ENCODE measurements around the gene PALB2. TPM values are rescaled to one million over a fixed set of nuclear protein-coding genes. Genes with fewer than 3 reads are reported as not detected.
A peak's percentile ranks its signal among the peaks of the same experiment; 100 is the strongest.
"Not testable (repeated sequence)": the region's sequence is repeated elsewhere in the genome, so short reads cannot be mapped to it uniquely, and the experiment has no call there.

The PALB2 gene
- polyA plus RNA-seq, 3 donors = 20.6 to 25.9 (median 23.1) TPM

DNA sequence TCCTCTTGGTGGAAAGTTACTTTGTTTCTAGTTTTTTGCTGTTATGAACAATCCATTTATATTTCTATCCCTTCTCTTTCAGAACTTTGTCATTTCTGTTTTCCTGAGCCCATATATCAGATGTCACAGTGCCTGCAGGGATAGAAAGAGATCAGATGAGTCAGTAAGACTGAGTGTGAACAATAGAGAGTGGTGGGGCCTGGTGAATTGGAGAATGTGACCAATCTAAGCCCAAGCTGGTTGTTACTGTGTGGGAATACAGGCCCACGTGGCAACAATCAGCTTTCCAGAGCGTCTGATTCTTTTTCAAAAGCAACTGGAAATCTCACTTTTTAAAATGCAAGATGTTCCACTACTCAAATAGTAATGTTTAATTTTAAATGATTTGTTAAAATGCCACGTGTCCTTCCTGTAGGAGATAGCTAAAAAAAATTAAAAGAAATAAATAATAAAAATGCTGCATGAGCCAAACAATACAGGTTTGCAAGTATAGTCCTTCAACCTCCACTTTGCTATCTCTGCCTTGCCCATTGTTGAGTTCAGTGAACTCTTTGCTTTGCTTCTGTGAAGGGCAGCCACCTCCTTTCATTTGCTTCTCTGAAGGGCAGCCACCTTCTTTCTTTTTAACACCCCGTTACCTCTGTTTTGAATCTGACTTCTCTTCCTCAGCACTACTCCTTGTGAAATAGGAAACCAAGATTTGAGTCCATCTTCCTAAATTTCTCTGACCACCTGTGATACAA, 9.7 kb upstream of the PALB2 start:
- DNase-seq (ENCODE audit: low read depth in 3 of 3, low spot score in 2 of 3) = no peak

DNA sequence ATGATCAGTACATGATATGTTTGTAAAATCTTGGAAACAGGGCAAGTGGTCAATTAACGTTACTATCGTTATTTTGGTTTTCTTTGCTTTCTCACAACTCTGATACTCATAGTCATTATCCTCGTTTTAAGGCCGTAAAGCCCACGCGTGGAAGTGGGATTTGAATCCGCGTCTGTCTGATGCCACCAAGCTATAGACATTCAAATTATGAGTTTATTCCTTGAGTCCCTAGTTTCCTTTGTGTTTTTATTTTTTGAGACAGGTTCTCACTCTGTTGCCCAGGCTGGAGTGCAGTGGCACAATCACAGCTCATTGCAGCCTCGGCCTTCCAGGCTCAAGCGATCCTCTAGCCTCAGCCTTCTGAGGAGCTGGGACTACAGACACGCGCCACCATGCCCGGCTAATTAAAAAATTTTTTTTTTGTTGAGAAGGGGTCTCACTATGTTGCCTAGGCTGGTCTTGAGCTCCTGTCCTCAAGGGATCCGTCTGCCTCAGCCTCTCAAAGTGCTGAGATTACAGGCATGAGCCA, 1.2 kb upstream of the PALB2 start:
- no peak for DNase-seq (ENCODE audit: low read depth in 3 of 3, low spot score in 2 of 3)

DNA sequence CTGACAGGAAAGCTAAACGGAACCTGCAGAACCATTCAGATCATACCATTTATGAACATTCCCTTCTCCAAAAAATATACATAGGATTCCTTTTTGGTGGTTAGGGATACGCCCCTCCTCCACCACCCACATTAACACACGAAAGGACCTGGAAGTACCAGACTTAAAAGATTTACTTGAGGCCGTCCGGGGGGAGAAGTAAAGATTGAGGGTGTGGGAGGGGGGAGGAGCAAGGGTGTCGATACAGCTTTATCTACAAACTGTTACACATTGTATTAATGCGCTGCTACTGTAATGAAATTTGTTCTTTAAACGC, 537 bp downstream of the PALB2 start:
- DNase-seq (ENCODE audit: low read depth in 3 of 3, low spot score in 2 of 3) = peak in 1 of 3 donors; percentile 2

DNA sequence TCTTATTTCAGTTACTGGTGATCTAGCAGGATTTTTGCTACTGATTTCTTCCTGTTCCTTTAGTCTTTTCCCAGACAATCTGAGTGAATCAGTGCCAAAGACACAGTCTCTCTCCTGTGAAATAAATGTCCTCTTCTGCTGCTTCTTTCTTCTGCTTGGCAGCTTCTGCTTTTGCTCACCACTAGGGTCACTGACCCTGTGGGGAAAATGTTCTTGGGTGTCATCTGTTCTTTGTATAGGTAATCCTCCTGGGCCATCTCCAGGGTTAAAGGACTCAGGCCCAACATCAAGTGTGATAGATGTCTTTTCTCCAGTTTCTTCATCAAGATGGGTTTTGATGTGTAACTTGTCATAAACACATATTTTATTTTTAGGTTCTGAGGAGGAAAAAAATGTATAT, 5.2 kb downstream of the PALB2 start:
- DNase-seq (ENCODE audit: low read depth in 3 of 3, low spot score in 2 of 3) = no peak

DNA sequence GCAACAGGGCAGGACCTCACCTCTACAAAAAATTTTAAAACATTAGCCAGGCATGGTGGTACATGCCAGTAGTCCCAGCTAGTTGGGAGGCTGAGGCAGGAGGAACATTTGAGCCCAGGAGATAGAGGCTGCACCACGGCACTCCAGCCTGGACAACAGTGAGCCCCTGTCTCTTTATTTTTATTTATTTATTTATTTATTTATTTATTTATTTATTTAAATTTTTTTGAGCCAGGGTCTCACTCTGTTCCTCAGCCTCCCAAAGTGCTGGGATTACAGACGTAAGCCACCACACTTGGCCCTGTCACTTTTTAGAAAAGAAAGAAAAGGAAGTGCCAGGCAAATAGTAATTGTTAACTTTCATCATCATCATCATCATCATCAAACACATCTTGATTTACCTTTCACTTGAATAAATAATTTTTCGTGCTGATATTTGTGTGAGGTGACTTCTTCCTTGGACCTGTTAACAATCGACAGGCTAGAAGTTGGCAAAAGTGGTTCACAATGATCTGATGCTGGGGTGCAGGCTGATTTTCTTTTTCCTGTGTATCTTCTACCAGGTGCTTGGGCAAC, 6.6 kb downstream of the PALB2 start:
- DNase-seq (ENCODE audit: low read depth in 3 of 3, low spot score in 2 of 3) = no peak

DNA sequence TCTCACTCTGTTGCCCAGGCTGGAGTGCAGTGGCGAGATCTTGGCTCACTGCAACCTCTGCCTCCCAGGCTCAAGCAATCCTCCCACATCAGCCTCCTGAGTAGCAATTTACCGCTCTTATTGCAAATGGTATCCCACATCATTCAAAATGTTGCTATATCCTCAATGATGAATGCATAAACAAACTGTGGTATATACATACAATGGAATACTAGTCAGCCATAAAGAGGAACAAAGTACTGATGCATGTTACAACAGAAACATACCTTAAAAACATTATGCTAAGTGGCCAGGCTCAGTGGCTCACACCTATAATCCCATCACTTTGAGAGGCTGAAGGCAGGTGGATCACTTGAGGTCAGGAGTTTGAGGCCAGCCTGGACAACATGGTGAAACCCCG, 9.2 kb downstream of the PALB2 start:
- DNase-seq (ENCODE audit: low read depth in 3 of 3, low spot score in 2 of 3) = not testable (repeated sequence)

DNA sequence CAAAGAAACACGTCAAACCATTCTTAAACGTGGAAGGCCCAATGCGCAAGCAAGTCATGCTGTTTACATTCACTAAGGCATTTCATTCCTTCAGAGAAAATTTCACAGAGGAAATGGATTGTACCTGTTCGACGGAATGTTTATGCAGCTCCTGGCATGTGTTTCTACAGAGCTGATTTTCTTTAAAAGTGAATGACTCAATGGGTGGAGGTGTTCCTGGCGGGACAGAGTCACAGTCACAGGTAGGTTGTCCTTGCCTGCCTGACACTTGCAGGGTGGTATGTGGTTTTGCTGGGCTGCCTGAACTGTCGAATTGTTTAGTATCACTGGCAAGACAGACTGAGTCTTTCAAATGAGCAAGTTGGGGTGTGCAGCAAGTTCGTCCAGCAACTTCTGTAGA, 11.6 kb downstream of the PALB2 start:
- DNase-seq (ENCODE audit: low read depth in 3 of 3, low spot score in 2 of 3) = no peak

DNA sequence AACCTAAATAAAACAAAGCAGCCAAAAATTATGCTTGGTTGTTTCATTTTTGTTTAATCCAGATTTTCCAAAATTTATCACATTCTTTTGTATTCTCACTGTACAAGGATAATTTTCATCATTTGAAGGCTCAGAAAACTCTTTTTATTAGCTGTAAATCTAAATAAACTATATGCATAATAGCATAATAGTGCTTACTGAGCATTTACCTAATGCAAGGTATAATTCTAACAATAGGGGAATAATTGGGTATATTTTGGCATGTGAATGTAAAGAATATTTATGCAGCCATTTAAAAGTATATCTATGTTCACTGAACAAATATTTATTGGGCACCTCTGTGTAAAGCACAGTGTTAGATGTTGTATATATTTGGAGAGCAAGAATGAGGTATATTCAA, 17.0 kb downstream of the PALB2 start:
- no peak for DNase-seq (ENCODE audit: low read depth in 3 of 3, low spot score in 2 of 3)

DNA sequence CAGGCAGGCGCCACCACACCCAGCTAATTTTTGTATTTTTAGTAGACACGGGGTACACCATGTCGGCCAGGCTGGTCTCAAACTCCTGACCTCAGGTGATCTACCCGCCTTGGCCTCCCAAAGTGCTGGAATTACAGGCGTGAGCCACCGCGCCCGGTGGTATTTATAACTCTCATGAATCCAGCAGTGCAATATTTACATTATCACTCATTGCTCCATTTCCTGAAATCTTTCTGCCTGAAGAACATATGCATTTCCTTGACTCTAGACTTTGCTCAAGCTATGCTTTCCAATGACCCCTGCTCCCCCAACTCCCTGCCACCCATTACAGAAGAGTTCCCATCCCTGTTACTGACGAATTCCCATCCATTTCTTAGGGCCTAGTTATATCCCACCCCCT, 25.3 kb downstream of the PALB2 start:
- DNase-seq (ENCODE audit: low read depth in 3 of 3, low spot score in 2 of 3) = no peak

DNA sequence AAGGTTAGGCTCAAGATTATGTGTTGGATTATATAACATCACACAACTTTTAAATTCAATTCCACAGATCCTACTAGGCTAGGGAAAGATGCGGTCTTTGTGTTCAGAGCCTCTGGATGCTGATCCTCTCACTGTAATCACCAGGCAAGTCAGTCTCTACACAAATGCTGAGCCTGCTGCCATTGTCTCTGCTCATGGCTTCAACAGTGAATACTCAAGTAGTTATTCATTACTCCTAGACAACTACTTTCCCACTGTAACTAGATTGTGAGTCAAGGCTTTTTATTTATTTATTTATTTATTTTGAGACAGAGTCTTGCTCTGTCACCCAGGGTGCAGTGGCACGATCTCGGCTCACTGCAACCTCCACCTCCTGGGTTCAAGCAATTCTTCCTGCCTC, 29.2 kb downstream of the PALB2 start:
- DNase-seq (ENCODE audit: low read depth in 3 of 3, low spot score in 2 of 3) = no peak

DNA sequence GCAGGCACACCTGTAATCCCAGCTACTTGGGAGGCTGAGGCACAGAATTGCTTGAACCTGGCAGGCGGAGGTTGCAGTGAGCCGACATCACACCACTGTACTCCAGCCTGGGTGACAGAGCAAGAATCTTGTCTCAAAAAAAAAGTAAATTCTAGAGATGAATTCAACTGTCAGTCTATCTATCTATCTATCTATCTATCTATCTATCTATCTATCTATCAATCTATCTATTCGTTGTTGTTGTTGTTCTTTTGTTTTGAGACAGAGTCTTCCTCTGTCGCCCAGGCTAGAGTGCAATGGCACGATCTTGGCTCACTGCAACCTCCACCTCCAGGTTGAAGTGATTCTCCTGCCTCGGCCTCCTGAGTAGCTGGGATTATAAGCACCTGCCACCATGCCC, 30.2 kb downstream of the PALB2 start:
- not testable (repeated sequence) for DNase-seq (ENCODE audit: low read depth in 3 of 3, low spot score in 2 of 3)

DNA sequence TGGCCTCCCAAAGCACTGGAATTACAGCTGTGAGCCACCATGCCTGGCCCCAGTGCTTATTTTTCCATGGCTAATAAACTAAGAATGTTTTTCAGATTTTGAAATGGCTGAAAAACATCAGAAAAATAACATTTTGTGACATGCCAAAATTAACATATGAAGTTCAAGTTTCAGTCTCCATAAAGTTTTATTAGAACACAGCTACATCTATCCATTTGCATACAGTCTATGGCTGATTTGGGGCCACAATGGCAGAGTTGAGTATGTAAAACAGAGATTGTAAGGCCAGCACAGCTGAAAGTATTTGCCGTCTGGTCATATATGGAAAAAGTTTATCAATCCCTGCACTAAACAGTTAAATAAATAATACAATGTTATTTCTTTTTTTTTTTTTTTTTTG, 31.2 kb downstream of the PALB2 start:
- DNase-seq (ENCODE audit: low read depth in 3 of 3, low spot score in 2 of 3) = no peak

DNA sequence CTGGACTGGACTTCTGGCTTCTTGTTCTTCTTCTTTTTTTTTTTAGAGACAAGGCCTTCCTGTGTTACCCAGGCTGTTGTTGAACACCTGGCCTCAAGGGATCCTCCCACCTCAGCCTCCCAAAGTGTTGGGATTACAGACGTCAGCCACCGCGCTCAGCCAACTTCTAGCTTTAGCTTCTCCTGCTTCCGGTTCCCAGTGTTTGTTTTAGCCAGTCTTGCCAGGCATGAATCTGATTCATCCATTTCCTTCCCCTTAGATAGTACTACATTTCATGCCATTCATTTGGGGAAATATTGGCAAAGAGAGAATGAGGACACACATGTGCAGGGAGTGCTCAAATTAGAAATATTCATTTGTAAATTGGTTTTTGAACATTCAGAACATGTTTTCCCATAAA, 32.9 kb downstream of the PALB2 start:
- no peak for DNase-seq (ENCODE audit: low read depth in 3 of 3, low spot score in 2 of 3)

DNA sequence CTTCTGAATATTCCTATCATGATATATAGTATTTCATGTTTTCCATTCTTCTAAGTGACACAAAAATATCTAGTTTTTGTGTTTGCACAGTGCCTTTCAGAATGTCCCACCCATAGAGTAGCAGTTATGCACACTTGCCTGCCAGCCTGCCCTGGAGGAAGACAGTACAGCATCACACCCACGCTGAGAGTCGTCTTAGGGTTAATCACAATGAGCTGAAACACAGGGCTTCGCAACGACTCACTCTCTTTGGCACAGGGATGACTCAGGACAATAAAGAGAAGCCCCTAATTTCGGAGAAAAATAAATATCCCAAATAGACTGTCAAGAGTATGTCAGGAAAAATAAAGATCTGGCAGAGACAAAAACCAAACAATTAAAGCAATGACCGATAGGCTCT, 33.4 kb downstream of the PALB2 start:
- DNase-seq (ENCODE audit: low read depth in 3 of 3, low spot score in 2 of 3) = no peak

DNA sequence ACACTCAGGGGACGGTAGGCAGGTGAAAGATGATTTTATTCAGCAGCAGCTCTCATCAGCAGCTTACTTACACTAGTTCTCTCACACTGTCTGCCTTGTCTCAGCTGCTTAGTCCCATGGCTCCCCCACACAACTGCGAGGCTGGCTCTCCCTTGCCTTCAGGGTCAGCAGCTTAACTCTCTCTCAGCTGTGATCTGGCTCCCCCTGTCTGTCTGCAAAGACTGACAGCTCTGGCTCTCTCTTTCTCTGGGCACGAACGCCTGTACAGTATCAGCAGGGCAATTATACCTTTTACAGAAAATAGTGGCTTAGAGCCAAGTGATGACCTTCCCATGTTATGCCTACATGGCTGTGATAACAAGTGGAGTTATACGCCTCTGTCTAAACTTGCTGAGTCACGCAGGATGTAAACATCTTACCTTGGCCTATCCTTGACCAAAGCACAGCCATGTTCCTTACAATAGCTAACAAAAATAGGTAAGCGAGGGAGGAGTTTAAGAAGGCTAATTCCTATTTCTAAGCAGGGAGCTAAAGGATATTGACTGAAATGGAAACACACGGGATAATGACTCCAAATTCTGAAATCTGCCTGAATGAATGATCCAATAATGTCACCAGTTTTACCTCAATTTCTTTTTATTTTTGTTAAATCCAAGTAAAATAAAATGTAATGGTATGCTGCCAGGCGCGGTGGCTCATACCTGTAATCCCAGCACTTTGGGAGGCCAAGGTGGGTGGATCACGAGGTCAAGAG, 43.9 kb downstream of the PALB2 start:
- DNase-seq (ENCODE audit: low read depth in 3 of 3, low spot score in 2 of 3) = no peak

DNA sequence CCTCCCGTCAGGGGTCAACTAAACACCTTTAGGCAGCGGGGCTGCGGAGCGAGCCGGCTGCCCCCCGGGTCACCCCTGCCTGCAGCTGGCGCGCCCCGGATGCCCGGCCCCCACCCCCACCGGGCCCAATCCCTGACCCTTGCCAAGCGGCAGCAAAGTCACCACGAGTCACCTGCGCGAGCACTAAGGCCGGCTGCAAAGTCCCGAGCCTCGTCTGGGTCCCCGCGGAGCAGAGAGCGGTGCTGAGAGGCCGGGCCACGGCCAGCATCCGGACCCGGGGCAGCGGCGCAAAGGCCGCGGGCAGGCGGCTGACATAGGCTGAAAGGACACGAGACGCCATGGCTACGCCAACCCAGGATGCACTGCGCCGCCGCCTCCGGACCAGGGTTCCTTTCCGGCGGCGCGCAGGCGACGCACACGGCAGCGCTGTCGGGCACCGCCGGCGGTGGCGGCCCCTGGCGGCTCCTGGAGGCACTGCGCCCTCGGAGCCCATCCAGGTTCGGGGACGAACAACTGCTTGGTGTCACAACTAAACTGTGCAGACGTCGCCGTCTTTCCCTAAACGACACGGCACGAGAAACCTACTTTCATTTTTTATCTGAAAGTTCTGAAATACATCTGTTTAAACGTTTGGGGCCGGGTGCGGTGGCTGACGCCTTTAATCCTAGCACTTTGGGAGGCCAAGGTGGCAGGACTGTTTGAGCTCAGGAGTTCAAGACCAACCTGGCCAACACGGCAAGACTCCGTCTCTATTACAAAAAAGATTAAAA, 45.0 kb downstream of the PALB2 start, which contains the start of gene NDUFAB1:
TSS of gene NDUFAB1 (minus strand) at position 366 of the 770 bp plus-strand sequence. CDS start at position 340, 26 bp downstream.
- peak; percentile 60 to 83 (median 69) for DNase-seq (ENCODE audit: low read depth in 3 of 3, low spot score in 2 of 3)

DNA sequence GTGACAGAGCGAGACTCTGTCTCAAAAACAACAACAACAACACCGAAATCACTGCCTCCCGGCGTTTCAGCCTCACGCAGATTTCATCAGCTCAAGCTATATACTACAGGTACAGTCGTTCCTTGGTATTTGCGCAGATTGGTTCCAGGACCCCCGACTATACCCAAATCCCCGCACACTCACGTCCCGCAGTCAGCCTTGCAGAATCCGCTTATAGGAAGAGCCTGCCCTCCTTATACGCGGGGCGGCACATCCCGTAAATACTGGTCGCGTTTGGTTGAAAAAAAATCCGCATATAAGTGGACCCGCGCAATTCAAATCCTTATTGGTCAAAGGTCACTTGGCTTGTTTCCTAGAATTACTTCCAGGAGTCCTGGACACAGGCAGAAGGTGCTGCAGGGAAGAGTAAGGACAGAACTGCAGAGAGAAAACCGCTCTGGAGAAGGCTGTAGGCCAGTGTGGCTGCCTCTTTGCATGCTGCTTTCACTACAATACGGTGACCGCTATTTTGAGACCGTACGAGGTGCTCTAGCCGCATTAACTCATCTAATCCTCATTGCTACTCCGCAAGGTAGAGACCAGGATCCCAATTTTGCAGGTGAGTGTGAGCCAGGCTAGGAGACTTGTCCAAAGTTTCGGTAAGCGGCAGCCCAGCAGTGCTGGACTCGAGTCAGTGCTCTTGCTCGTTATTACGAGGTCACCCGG, 45.7 kb downstream of the PALB2 start:
- peak in 1 of 3 donors; percentile 4 for DNase-seq (ENCODE audit: low read depth in 3 of 3, low spot score in 2 of 3)

DNA sequence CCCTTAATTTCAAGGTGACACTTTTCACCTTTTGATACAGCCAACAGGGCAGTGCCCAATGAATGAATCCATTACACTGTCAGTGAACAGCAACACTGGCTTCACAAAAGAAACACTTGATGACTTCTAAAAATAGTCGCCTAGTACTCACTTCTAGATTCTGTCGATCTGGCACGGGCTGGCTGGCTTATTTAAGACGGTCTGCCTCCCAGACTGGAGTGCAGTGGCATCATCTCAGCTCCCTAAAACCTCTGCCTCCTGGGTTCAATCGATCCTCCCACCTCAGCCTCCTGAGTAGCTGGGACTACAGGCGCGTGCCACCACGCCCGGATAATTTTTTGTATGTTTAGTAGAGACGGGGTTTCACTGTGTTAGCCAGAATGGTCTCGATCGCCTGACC, 46.9 kb downstream of the PALB2 start:
- no peak for DNase-seq (ENCODE audit: low read depth in 3 of 3, low spot score in 2 of 3)

DNA sequence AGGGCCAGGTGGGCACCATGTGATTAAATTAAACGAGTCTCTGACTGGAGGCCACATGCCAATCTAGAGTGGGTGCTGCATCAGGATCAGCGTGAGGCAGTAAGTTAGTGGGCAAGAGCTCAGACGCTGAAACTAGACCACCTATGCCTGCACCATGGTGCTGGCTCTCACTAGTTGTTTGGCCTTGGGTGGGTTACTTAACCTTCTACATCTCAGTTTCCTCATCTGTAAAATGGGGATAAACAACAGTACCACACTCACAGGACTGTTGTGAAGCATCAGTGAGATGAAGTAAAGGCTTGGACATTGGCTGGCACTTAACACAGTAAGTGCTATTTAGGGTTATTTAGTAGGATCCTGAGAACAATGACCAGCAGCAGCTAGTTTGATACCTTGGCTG, 50.9 kb downstream of the PALB2 start:
- DNase-seq (ENCODE audit: low read depth in 3 of 3, low spot score in 2 of 3) = no peak

DNA sequence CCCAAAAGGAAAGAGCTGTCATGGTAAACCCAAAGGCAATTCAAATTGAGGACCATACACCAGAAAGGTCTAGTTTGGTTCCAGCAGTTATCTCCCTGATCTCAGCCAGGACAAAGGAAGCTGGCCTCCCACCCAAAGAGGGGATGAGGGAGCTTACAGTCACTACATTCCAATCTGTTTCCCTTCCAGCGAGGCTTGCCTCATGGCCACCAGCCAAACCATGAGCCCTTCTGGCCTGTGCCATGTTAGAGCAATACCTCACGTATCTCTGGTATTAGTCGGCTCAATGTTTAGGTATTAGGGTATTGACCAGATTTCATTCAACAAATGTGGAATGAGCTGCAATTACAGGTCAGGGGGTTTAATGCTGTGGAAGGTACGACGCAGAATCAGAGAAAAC, 53.4 kb downstream of the PALB2 start:
- DNase-seq (ENCODE audit: low read depth in 3 of 3, low spot score in 2 of 3) = no peak

Measured in right renal cortex interstitium (tissue), 3 donors.